IMR-90 (cell line): ENCODE results near the gene ST6GALNAC3.

Source experiments
- CTCF ChIP-seq: conservative IDR thresholded peaks from 2 replicates; pipeline ENCODE4 v1.5.1; 2012; ENCODE audit warnings: mild to moderate bottlenecking, low read depth, low read length, improper control_type of control experiment
- ELK1 ChIP-seq: fragments of 150-350 bp; IDR thresholded peaks from 2 replicates; pipeline ENCODE4 v1.6.1; 2016; ENCODE audit warnings: low read depth, mild to moderate bottlenecking, low read length, moderate library complexity, borderline replicate concordance
- FOS ChIP-seq: fragments of 150-350 bp; IDR thresholded peaks from 2 replicates; pipeline ENCODE4 v1.6.1; 2016; ENCODE audit warnings: low read depth, low read length
- MAZ ChIP-seq: IDR thresholded peaks from 2 replicates; pipeline ENCODE4 v1.6.1; 2012; ENCODE audit warnings: low read depth, mild to moderate bottlenecking, low read length, improper control_type of control experiment, moderate library complexity, borderline replicate concordance
- POLR2A ChIP-seq: IDR thresholded peaks from 2 replicates; pipeline ENCODE4 v1.6.1; 2012; ENCODE audit warnings: mild to moderate bottlenecking, low read depth, low read length
- RAD21 ChIP-seq: IDR thresholded peaks from 2 replicates; pipeline ENCODE4 v1.6.1; 2012; ENCODE audit warnings: low read length, improper control_type of control experiment
- SMC3 ChIP-seq: fragments of 150-350 bp; IDR thresholded peaks from 2 replicates; pipeline ENCODE4 v1.6.1; 2016; ENCODE audit warnings: low read depth, mild to moderate bottlenecking, antibody characterized with exemption, low read length, moderate library complexity
- USF2 ChIP-seq: fragments of 150-350 bp; IDR thresholded peaks from 2 replicates; pipeline ENCODE4 v1.6.1; 2017; ENCODE audit warnings: mild to moderate bottlenecking, antibody characterized with exemption, low read length, low read depth

GRCh38 chr1:76607717-76608116 is 533.2 kb downstream of the ST6GALNAC3 start:
- TF ChIP-seq SMC3 (no peak), CTCF (no peak), POLR2A (no peak), USF2 (no peak), RAD21 (no peak), FOS (no peak), MAZ (no peak), ELK1 (no peak)
